ENCODE results near the gene TNRC6C. TPM values are rescaled to one million over a fixed set of nuclear protein-coding genes. Genes with fewer than 3 reads are reported as not detected.

Gene TNRC6C
- total and polyA plus RNA-seq, 2 of the 13 experiments (the other 11 are each of a cell fraction or from before 2014, with no cell fraction given), result 0.66 to 4.9 TPM

DNA sequence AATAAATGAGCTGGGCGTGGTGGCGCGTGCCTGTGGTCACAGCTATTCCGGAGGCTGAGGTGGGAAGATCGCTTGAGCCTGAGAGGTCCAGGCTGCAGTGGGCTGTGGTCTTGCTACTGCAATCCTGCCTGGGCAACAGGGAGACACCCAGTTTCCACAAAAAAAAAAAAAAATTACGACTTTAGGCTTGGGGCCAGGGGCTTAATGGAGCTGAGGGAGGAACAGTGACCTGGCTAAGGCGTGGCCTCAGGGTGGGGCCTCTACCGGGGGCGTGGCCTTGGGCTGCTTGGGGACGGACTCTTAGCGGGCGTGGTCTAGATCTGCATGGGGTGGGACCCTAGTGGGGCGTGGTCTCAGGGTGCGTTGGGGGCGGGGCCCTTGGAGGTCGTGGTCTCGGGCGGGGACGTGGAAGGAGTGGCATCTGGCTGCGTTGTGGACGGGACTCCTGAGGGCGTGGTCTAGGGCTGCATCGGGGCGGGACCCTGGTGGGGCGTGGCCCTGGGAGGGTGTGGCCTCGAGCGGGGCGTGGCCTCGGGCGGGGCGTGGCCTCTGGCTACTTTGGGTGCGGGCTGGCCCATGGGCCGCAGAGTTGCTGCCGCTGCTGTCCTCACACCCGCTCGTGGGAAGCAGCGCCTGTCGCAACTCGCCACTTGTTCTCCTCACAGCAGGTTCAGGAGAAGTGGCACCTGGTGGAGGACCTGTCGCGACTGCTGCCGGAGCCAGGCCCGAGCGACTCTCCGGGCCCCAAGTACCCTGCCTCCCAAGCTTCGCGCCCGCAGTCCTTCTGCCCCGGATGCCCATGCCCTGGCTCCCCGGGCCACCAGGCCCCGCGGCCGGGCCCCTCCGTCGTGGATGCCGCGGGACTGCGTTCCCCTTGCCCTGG is 181.9 kb downstream of the TNRC6C start (continued):
- TF ChIP-seq ZNF883 (CRISPR knock-in tag; IDR thresholded peaks at IDR 0.05; ENCODE audit: not compliant biosample characterization), result peak; percentile 50
- no peak for TF ChIP-seq MTF2 (CRISPR knock-in tag; IDR thresholded peaks at IDR 0.05; ENCODE audit: borderline replicate concordance)
- no peak for TF ChIP-seq ZFP90 (CRISPR knock-in tag; IDR thresholded peaks at IDR 0.05; ENCODE audit: borderline replicate concordance)
- TF ChIP-seq, protein P1, sequence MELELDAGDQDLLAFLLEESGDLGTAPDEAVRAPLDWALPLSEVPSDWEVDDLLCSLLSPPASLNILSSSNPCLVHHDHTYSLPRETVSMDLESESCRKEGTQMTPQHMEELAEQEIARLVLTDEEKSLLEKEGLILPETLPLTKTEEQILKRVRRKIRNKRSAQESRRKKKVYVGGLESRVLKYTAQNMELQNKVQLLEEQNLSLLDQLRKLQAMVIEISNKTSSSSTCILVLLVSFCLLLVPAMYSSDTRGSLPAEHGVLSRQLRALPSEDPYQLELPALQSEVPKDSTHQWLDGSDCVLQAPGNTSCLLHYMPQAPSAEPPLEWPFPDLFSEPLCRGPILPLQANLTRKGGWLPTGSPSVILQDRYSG (CRISPR knock-in tag; IDR thresholded peaks at IDR 0.05), result no peak
- no peak for TF ChIP-seq ZNF441 (CRISPR knock-in tag; IDR thresholded peaks at IDR 0.05; ENCODE audit: borderline replicate concordance)
- peak; percentile 59; the same call in 1 of the 2 replicates for TF ChIP-seq CREB1 (IDR thresholded peaks at IDR 0.05)
- TF ChIP-seq CREB1 (CRISPR knock-in tag; IDR thresholded peaks at IDR 0.05), result no peak
- TF ChIP-seq RFX1 (IDR thresholded peaks at IDR 0.05), result no peak
- TF ChIP-seq ZSCAN29 (CRISPR knock-in tag; conservative IDR thresholded peaks at IDR 0.05), result no peak
- TF ChIP-seq ZNF747 (CRISPR knock-in tag; IDR thresholded peaks at IDR 0.05; ENCODE audit: borderline replicate concordance), result no peak
- TF ChIP-seq ZNF317 (CRISPR knock-in tag; IDR thresholded peaks at IDR 0.05), result no peak
- TF ChIP-seq, protein P2, sequence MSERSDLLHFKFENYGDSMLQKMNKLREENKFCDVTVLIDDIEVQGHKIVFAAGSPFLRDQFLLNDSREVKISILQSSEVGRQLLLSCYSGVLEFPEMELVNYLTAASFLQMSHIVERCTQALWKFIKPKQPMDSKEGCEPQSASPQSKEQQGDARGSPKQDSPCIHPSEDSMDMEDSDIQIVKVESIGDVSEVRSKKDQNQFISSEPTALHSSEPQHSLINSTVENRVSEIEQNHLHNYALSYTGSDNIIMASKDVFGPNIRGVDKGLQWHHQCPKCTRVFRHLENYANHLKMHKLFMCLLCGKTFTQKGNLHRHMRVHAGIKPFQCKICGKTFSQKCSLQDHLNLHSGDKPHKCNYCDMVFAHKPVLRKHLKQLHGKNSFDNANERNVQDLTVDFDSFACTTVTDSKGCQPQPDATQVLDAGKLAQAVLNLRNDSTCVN (CRISPR knock-in tag; IDR thresholded peaks at IDR 0.05; ENCODE audit: borderline replicate concordance), result no peak
- peak; percentile 46 for TF ChIP-seq CCAR2 (optimal IDR thresholded peaks at IDR 0.05; ENCODE audit: low read depth, low read length)
- TF ChIP-seq, protein P3, sequence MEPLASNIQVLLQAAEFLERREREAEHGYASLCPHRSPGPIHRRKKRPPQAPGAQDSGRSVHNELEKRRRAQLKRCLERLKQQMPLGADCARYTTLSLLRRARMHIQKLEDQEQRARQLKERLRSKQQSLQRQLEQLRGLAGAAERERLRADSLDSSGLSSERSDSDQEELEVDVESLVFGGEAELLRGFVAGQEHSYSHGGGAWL (CRISPR knock-in tag; IDR thresholded peaks at IDR 0.05), result no peak
- TF ChIP-seq, protein P4, sequence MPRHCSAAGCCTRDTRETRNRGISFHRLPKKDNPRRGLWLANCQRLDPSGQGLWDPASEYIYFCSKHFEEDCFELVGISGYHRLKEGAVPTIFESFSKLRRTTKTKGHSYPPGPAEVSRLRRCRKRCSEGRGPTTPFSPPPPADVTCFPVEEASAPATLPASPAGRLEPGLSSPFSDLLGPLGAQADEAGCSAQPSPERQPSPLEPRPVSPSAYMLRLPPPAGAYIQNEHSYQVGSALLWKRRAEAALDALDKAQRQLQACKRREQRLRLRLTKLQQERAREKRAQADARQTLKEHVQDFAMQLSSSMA (CRISPR knock-in tag; IDR thresholded peaks at IDR 0.05), result 0 out of 2 replicates have a peak, but pooled peaks have one; percentile 13
- TF ChIP-seq RBAK (CRISPR knock-in tag; IDR thresholded peaks at IDR 0.05), result no peak
- peak; percentile 39; the same call in 1 of the 2 replicates for TF ChIP-seq ZNF616 (CRISPR knock-in tag; IDR thresholded peaks at IDR 0.05; ENCODE audit: low read depth)
- TF ChIP-seq, protein P5, sequence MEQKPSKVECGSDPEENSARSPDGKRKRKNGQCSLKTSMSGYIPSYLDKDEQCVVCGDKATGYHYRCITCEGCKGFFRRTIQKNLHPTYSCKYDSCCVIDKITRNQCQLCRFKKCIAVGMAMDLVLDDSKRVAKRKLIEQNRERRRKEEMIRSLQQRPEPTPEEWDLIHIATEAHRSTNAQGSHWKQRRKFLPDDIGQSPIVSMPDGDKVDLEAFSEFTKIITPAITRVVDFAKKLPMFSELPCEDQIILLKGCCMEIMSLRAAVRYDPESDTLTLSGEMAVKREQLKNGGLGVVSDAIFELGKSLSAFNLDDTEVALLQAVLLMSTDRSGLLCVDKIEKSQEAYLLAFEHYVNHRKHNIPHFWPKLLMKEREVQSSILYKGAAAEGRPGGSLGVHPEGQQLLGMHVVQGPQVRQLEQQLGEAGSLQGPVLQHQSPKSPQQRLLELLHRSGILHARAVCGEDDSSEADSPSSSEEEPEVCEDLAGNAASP (CRISPR knock-in tag; IDR thresholded peaks at IDR 0.05; ENCODE audit: borderline replicate concordance), result no peak
- TF ChIP-seq FOXM1 (CRISPR knock-in tag; IDR thresholded peaks at IDR 0.05), result no peak
- no peak for TF ChIP-seq ZNF253 (CRISPR knock-in tag; IDR thresholded peaks at IDR 0.05; ENCODE audit: borderline replicate concordance)
- TF ChIP-seq BRD4 (CRISPR knock-in tag; IDR thresholded peaks at IDR 0.05), result no peak
- TF ChIP-seq HNRNPK (IDR thresholded peaks at IDR 0.05; ENCODE audit: low read depth, low read length, poor library complexity, severe bottlenecking), result peak; percentile 80
- TF ChIP-seq ZNF333 (CRISPR knock-in tag; IDR thresholded peaks at IDR 0.05; ENCODE audit: borderline replicate concordance), result no peak
